Measurements from ENCODE around the gene ADGRF1.

ADGRF1 gene

GRCh38 chr6:46973029-46973428, 69.1 kb downstream of the ADGRF1 start:
- DNase-seq, result no peak

GRCh38 chr6:46972531-46972930, 69.6 kb downstream of the ADGRF1 start:
- no peak for DNase-seq

- no peak for DNase-seq
These were observed 72.9 kb downstream of the ADGRF1 start for GRCh38 chr6:46969206-46969605.

- DNase-seq, result no peak
These were observed 74.2 kb downstream of the ADGRF1 start for GRCh38 chr6:46967826-46968349.

GRCh38 chr6:46964716-46965519, 77.2 kb downstream of the ADGRF1 start:
- DNase-seq, result no peak

GRCh38 chr6:46963626-46964025, 78.5 kb downstream of the ADGRF1 start:
- no peak for DNase-seq

GRCh38 chr6:46963039-46963438, 79.1 kb downstream of the ADGRF1 start:
- no peak for DNase-seq

GRCh38 chr6:46961711-46962110, 80.4 kb downstream of the ADGRF1 start:
- no peak for DNase-seq

GRCh38 chr6:46961232-46961631, 80.9 kb downstream of the ADGRF1 start:
- DNase-seq, result no peak

- no peak for DNase-seq
These were observed 82.7 kb downstream of the ADGRF1 start for GRCh38 chr6:46959419-46959818.

- no peak for DNase-seq
These were observed 85.7 kb downstream of the ADGRF1 start for GRCh38 chr6:46956409-46956808.

- DNase-seq, result no peak
These were observed 87.2 kb downstream of the ADGRF1 start for GRCh38 chr6:46954837-46955451.

GRCh38 chr6:46953921-46954320, 88.2 kb downstream of the ADGRF1 start:
- DNase-seq, result no peak

- DNase-seq, result no peak
These were observed 92.4 kb downstream of the ADGRF1 start for GRCh38 chr6:46949632-46950280.

GRCh38 chr6:46948699-46949098, 93.4 kb downstream of the ADGRF1 start:
- no peak for DNase-seq

All from amniotic stem cell (primary cell).